GM23338 (cell line): ENCODE data around the gene GLI1.

Experiments
- CREB1 ChIP-seq: fragments of 250-450 bp; sonication (Bioruptor Pico); IDR thresholded peaks from 2 replicates; pipeline ENCODE4 v1.5.0; 2020; ENCODE audit warnings: low read depth, mild to moderate bottlenecking, moderate library complexity
- EZH2 ChIP-seq: fragments of 200-600 bp; sonication (generic); IDR thresholded peaks from one replicate; pipeline ENCODE4 v1.8.0; 2017; ENCODE audit warnings: antibody characterized with exemption, mild to moderate bottlenecking, low read depth; ENCODE audit not compliant: unreplicated experiment
- EZH2phosphoT487 ChIP-seq: fragments of 200-600 bp; sonication (generic); IDR thresholded peaks from one replicate; pipeline ENCODE4 v1.8.1; 2018; ENCODE audit warnings: antibody characterized with exemption; ENCODE audit not compliant: unreplicated experiment
- JUNB ChIP-seq: IDR thresholded peaks from one replicate; pipeline ENCODE4 v1.6.1; 2016; ENCODE audit warnings: antibody characterized with exemption; ENCODE audit not compliant: unreplicated experiment
- NANOG ChIP-seq: IDR thresholded peaks from 2 replicates; pipeline ENCODE4 v1.6.1; 2016; ENCODE audit warnings: antibody characterized with exemption, borderline replicate concordance
- POLR2AphosphoS5 ChIP-seq: IDR thresholded peaks from 2 replicates; pipeline ENCODE4 v1.6.1; 2016; ENCODE audit warnings: antibody characterized with exemption, low read depth
- REST ChIP-seq: IDR thresholded peaks from one replicate; pipeline ENCODE4 v1.6.1; 2018; ENCODE audit warnings: antibody characterized with exemption; ENCODE audit not compliant: unreplicated experiment
- STAT1 ChIP-seq: IDR thresholded peaks from one replicate; pipeline ENCODE4 v1.6.1; 2016; ENCODE audit warnings: antibody characterized with exemption; ENCODE audit not compliant: unreplicated experiment
- ZNF114 ChIP-seq: fragments of 250-450 bp; sonication (Bioruptor Pico); IDR thresholded peaks from 2 replicates; pipeline ENCODE4 v1.5.0; 2020; ENCODE audit warnings: mild to moderate bottlenecking, moderate library complexity
- ZNF331 ChIP-seq: fragments of 250-450 bp; sonication (Bioruptor Pico); IDR thresholded peaks from 2 replicates; pipeline ENCODE4 v1.5.0; 2020; ENCODE audit warnings: low read depth, mild to moderate bottlenecking, moderate library complexity
- TF ChIP-seq, protein P1 (sequence below), 2 experiments: fragments of 200-600 bp in 1 of 2; sonication (generic) in 1 of 2; conservative IDR thresholded peaks; 2 replicates each; pipeline versions ENCODE4 v1.5.1 to v1.6.1; 2016 to 2017; ENCODE audit warnings: antibody characterized with exemption in 2 of 2, low read depth in 2 of 2, mild to moderate bottlenecking in 2 of 2, moderate library complexity in 1 of 2
- TF ChIP-seq, protein P2 (sequence below): fragments of 250-450 bp; sonication (Bioruptor Pico); IDR thresholded peaks from 2 replicates; pipeline ENCODE4 v1.5.0; 2020; ENCODE audit warnings: mild to moderate bottlenecking, moderate library complexity
- TF ChIP-seq, protein P3 (sequence below): IDR thresholded peaks from 2 replicates; pipeline ENCODE4 v1.6.1; 2016; ENCODE audit warnings: antibody characterized with exemption

DNA sequence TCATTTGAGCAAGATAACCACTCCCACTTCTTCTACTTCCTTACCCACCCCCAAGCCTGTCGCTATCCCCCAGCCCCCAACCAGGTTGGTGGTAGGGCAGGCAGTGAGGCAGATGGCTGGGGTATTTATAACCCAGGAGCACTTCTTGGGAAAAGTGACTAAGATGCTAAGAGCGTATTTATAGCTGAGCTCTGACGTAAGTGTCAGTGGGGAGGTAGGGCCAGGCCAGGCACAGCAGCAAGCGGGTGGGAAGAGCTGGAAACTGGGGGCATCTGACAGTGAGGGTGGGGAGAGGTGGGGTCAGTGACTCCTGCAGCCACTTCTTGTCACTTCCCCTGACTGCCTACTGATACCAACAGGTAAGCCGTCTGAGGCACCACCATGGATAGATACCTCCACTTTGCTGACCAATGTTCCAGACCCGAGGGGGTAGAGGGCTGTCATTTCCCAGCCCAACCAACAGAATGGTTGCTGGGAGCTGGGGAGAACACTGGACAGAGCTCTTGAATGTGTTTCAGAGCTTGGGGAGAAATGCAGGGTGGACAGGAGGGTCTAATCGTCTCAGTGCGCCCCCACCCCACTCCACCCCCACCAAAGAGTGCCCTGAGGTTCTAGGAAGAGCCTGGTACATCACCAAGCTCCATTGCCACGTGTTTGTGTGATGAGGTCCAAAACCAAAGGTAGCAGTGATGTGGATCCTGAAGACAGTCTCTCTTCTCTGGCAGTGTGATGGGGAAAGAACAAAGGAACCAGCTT, 7.2 kb upstream of the GLI1 start:
- TF ChIP-seq, protein P1, sequence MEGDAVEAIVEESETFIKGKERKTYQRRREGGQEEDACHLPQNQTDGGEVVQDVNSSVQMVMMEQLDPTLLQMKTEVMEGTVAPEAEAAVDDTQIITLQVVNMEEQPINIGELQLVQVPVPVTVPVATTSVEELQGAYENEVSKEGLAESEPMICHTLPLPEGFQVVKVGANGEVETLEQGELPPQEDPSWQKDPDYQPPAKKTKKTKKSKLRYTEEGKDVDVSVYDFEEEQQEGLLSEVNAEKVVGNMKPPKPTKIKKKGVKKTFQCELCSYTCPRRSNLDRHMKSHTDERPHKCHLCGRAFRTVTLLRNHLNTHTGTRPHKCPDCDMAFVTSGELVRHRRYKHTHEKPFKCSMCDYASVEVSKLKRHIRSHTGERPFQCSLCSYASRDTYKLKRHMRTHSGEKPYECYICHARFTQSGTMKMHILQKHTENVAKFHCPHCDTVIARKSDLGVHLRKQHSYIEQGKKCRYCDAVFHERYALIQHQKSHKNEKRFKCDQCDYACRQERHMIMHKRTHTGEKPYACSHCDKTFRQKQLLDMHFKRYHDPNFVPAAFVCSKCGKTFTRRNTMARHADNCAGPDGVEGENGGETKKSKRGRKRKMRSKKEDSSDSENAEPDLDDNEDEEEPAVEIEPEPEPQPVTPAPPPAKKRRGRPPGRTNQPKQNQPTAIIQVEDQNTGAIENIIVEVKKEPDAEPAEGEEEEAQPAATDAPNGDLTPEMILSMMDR (conservative IDR thresholded peaks at IDR 0.05; ENCODE audit: low read depth in 2 of 2) = no peak
- no peak for TF ChIP-seq JUNB
- TF ChIP-seq EZH2 = no peak
- no peak for TF ChIP-seq REST
- no peak for TF ChIP-seq CREB1 (CRISPR knock-in tag)
- no peak for TF ChIP-seq EZH2phosphoT487
- TF ChIP-seq POLR2AphosphoS5 = no peak
- TF ChIP-seq, protein P2, sequence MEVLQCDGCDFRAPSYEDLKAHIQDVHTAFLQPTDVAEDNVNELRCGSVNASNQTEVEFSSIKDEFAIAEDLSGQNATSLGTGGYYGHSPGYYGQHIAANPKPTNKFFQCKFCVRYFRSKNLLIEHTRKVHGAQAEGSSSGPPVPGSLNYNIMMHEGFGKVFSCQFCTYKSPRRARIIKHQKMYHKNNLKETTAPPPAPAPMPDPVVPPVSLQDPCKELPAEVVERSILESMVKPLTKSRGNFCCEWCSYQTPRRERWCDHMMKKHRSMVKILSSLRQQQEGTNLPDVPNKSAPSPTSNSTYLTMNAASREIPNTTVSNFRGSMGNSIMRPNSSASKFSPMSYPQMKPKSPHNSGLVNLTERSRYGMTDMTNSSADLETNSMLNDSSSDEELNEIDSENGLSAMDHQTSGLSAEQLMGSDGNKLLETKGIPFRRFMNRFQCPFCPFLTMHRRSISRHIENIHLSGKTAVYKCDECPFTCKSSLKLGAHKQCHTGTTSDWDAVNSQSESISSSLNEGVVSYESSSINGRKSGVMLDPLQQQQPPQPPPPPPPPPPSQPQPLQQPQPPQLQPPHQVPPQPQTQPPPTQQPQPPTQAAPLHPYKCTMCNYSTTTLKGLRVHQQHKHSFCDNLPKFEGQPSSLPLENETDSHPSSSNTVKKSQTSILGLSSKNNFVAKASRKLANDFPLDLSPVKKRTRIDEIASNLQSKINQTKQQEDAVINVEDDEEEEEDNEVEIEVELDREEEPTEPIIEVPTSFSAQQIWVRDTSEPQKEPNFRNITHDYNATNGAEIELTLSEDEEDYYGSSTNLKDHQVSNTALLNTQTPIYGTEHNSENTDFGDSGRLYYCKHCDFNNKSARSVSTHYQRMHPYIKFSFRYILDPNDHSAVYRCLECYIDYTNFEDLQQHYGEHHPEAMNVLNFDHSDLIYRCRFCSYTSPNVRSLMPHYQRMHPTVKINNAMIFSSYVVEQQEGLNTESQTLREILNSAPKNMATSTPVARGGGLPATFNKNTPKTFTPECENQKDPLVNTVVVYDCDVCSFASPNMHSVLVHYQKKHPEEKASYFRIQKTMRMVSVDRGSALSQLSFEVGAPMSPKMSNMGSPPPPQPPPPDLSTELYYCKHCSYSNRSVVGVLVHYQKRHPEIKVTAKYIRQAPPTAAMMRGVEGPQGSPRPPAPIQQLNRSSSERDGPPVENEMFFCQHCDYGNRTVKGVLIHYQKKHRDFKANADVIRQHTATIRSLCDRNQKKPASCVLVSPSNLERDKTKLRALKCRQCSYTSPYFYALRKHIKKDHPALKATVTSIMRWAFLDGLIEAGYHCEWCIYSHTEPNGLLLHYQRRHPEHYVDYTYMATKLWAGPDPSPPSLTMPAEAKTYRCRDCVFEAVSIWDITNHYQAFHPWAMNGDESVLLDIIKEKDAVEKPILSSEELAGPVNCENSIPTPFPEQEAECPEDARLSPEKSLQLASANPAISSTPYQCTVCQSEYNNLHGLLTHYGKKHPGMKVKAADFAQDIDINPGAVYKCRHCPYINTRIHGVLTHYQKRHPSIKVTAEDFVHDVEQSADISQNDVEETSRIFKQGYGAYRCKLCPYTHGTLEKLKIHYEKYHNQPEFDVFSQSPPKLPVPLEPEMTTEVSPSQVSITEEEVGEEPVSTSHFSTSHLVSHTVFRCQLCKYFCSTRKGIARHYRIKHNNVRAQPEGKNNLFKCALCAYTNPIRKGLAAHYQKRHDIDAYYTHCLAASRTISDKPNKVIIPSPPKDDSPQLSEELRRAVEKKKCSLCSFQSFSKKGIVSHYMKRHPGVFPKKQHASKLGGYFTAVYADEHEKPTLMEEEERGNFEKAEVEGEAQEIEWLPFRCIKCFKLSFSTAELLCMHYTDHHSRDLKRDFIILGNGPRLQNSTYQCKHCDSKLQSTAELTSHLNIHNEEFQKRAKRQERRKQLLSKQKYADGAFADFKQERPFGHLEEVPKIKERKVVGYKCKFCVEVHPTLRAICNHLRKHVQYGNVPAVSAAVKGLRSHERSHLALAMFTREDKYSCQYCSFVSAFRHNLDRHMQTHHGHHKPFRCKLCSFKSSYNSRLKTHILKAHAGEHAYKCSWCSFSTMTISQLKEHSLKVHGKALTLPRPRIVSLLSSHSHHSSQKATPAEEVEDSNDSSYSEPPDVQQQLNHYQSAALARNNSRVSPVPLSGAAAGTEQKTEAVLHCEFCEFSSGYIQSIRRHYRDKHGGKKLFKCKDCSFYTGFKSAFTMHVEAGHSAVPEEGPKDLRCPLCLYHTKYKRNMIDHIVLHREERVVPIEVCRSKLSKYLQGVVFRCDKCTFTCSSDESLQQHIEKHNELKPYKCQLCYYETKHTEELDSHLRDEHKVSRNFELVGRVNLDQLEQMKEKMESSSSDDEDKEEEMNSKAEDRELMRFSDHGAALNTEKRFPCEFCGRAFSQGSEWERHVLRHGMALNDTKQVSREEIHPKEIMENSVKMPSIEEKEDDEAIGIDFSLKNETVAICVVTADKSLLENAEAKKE (CRISPR knock-in tag) = no peak
- TF ChIP-seq, protein P3, sequence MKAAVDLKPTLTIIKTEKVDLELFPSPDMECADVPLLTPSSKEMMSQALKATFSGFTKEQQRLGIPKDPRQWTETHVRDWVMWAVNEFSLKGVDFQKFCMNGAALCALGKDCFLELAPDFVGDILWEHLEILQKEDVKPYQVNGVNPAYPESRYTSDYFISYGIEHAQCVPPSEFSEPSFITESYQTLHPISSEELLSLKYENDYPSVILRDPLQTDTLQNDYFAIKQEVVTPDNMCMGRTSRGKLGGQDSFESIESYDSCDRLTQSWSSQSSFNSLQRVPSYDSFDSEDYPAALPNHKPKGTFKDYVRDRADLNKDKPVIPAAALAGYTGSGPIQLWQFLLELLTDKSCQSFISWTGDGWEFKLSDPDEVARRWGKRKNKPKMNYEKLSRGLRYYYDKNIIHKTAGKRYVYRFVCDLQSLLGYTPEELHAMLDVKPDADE = no peak
- no peak for TF ChIP-seq NANOG
- TF ChIP-seq STAT1 = no peak
- no peak for TF ChIP-seq ZNF114
- no peak for TF ChIP-seq ZNF331 (CRISPR knock-in tag)
